Fibroblast of gingiva (primary cell): ENCODE data around the gene DMRTB1.
A peak's percentile ranks its signal among the peaks of the same experiment; 100 is the strongest.

Experiments
- DNase-seq: peaks from one replicate; pipeline ENCODE4 v3.0.0-alpha.2; 2011; ENCODE audit warnings: low read depth

Gene DMRTB1

GRCh38 chr1:53435151-53435550 is 24.0 kb upstream of the DMRTB1 start:
- DNase-seq = no peak

- DNase-seq = no peak
Observed at GRCh38 chr1:53438427-53439336, 20.5 kb upstream of the DMRTB1 start.

GRCh38 chr1:53439337-53440207 is 19.6 kb upstream of the DMRTB1 start:
- no peak for DNase-seq

GRCh38 chr1:53440633-53441032 is 18.6 kb upstream of the DMRTB1 start:
- DNase-seq = no peak

GRCh38 chr1:53442299-53442698 is 16.9 kb upstream of the DMRTB1 start:
- DNase-seq = peak; percentile 40

GRCh38 chr1:53446051-53446450 is 13.1 kb upstream of the DMRTB1 start:
- no peak for DNase-seq

GRCh38 chr1:53447413-53447812 is 11.8 kb upstream of the DMRTB1 start:
- DNase-seq = no peak

- DNase-seq = no peak
Observed at GRCh38 chr1:53448241-53448841, 10.9 kb upstream of the DMRTB1 start.

GRCh38 chr1:53449021-53449420 is 10.2 kb upstream of the DMRTB1 start:
- DNase-seq = peak; percentile 79

GRCh38 chr1:53449693-53450092 is 9.5 kb upstream of the DMRTB1 start:
- no peak for DNase-seq

- DNase-seq = no peak
Observed at GRCh38 chr1:53450225-53450624, 9.0 kb upstream of the DMRTB1 start.

- DNase-seq = no peak
Observed at GRCh38 chr1:53454019-53454418, 5.2 kb upstream of the DMRTB1 start.

- no peak for DNase-seq
Observed at GRCh38 chr1:53455364-53455991, 3.7 kb upstream of the DMRTB1 start.

GRCh38 chr1:53458634-53459033 is 565 bp upstream of the DMRTB1 start:
- no peak for DNase-seq

GRCh38 chr1:53460211-53460634 is 1.0 kb downstream of the DMRTB1 start:
- DNase-seq = no peak

GRCh38 chr1:53460666-53461322 is 1.6 kb downstream of the DMRTB1 start:
- DNase-seq = no peak

GRCh38 chr1:53461323-53462044 is 2.3 kb downstream of the DMRTB1 start:
- no peak for DNase-seq

GRCh38 chr1:53462193-53462592 is 3.0 kb downstream of the DMRTB1 start:
- DNase-seq = no peak

GRCh38 chr1:53462769-53463501 is 3.7 kb downstream of the DMRTB1 start:
- DNase-seq = no peak
